Pons (tissue), 1 donor: ENCODE data around the gene TC2N.
A peak's percentile ranks its signal among the peaks of the same experiment; 100 is the strongest.
"Not testable (repeated sequence)": the region's sequence is repeated elsewhere in the genome, so short reads cannot be mapped to it uniquely, and the experiment has no call there.

ENCODE experiments used
- DNase-seq: peaks from one replicate; pipeline ENCODE4 v3.0.0-alpha.2; 2016; ENCODE audit warnings: low spot score

The TC2N gene

GRCh38 chr14:91867316-91867988 lies at the start of gene TC2N:
Gene TC2N, minus strand, starts transcription at chr14:91867536. Its CDS starts 53,767 bp downstream, at chr14:91813769.
- DNase-seq, result no peak

GRCh38 chr14:91912035-91912434 lies 44.7 kb upstream of the TC2N start:
- DNase-seq, result no peak

DNA sequence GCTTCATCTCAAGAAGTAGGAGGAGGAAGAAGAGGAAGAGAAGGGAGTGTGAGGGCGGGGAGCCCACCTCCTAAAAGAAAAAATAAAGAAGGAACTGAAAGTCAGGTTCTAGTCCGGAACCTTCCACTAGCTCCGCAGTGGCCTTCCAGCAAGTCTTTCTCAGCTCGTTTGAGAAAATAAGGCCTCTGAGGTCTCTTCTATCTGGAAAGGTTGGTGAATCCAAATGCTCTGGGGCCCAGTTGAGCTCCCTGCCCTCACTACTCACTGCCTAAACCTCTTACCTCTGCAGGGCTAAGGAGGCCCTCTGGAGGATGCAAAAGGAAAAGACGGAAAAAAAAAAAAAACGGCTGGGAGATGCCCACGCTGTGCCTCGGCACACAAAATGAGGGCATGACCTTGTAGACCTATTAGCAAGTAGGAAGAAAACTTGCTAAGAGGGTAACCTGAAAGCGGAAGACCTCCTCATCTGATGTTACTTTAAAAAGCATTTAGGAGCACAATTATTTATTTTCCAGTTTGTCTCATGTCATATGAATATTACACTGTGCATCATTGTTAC lies 44.2 kb upstream of the TC2N start:
- peak; percentile 74 for DNase-seq

- no peak for DNase-seq
Observed at GRCh38 chr14:91910196-91910595, 42.9 kb upstream of the TC2N start.

- DNase-seq, result no peak
Observed at GRCh38 chr14:91906374-91906773, 39.0 kb upstream of the TC2N start.

DNA sequence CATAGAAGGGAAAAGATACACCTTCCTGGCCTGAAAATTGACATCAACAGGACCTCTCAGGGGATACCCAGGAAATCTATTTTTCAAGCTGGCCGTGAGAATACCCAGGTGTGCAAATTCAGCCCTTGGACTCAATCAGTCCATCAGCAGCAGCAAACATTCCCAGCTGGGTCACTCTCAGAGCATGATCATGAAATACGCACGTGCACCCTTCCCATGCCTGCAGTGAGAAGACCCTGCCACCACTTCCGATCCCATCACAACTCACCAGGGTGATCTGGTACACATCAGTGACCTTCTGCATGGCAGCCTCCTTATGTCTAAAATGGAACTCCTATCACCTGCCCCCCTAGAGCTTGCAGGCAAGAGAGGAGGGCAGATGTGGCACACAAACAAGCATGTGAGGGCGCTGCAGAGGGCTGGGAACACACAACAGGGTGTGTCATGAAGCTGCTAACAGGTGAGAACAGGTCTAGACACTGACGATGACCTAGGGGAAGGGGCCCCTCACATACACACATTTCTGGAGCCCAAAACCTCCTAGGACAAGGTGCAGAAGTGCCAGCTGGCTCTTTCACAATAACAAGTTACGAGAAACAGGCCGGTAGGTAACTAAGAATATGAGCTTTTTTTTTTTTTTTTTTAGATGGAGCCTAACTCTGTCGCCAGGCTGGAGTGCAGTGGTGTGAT lies 37.8 kb upstream of the TC2N start:
- DNase-seq, result no peak

GRCh38 chr14:91904483-91904882 lies 37.1 kb upstream of the TC2N start:
- DNase-seq, result no peak

GRCh38 chr14:91903070-91903469 lies 35.7 kb upstream of the TC2N start:
- no peak for DNase-seq

DNA sequence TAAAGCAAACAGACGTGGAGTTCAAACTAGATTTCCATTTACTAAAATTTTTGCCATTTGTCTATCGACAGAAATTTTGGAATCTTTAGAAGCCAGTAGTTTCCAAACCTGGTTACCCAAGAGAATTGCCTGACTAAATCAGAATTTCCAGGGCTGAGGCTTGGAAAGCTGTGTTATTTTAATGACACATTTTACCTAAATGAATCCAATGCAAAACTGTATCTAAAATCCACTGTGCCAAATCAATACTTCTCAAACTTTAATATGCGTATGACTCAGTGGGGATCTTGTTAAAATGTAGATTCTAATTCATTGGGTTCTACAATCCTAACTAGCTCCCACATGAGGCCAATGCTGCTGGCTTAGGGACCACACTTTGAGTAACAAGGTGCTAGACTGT lies 35.0 kb upstream of the TC2N start:
- no peak for DNase-seq

DNA sequence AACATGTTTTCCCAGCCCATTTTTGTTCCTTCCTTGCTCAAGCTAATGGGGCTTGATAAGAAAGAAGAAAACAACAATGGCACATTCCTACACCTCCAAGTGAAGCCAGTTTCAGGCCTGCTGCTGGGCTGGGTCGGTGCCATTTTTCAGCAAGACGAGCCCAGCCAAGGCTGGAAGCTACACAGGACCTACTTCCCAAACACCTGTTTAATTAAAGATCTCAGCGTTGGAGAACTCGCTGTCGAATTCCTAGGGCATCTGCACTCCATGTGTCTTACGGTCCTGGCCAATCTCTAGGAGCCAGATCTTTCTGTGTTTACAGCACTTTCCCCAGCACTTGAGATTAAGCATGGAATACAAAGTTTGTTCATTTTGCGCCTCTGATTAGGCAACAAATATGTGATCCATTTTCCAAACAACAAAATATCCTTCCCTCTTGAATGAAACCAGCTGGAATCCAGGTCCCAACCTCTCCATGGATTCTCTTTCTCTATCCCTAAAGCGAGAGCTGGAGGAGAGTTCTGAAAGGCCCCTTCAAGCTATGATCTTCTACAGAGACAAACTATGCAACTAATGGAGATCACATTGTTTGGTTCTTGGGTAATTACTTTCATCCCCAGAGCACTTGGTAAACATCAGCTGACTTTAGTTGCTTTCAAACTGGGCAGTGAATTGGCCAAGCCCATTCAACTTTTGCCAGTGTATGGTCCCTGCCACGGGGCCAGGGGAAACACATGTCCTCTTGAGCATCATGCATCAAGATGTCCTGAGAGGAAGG lies 34.3 kb upstream of the TC2N start:
- DNase-seq, result no peak

DNA sequence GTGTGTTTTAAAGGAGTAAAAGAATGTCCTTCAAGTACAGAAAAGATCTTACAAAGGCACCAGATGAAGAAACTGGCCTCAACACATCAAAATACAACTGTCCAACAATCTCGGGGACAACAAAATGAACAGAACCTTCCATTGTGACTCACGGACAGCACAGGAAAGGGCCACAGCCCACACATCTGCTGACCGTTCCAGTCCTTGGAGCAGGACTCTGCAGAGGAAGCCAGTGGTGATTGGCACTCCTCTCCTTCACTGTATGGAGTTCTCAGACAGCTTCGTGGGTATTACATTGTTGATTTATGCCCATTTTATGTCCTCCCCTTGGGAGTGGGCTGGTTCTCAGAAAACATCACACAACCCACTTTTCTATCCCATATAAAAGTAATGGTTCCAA lies 32.5 kb upstream of the TC2N start:
- no peak for DNase-seq

- no peak for DNase-seq
Observed at GRCh38 chr14:91899213-91899612, 31.9 kb upstream of the TC2N start.

GRCh38 chr14:91898372-91898771 lies 31.0 kb upstream of the TC2N start:
- DNase-seq, result no peak

DNA sequence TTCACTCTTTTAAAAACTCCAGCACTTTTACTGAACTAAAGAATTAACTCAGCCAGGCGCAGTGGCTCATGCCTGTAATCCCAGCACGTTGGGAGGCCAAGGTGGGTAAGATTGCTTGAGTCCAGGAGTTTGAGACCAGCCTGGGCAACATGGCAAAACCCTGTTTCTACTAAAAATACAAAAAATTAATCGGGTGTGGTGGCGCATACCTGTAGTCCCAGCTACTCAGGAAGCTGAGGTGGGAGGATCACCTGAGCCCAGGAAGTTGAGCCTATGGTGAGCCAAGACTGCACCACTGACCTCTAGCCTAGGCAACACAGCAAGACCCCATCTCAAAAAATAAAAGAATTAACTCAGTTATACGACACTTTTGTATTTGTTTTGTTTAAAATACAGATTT lies 30.4 kb upstream of the TC2N start:
- not testable (repeated sequence) for DNase-seq

DNA sequence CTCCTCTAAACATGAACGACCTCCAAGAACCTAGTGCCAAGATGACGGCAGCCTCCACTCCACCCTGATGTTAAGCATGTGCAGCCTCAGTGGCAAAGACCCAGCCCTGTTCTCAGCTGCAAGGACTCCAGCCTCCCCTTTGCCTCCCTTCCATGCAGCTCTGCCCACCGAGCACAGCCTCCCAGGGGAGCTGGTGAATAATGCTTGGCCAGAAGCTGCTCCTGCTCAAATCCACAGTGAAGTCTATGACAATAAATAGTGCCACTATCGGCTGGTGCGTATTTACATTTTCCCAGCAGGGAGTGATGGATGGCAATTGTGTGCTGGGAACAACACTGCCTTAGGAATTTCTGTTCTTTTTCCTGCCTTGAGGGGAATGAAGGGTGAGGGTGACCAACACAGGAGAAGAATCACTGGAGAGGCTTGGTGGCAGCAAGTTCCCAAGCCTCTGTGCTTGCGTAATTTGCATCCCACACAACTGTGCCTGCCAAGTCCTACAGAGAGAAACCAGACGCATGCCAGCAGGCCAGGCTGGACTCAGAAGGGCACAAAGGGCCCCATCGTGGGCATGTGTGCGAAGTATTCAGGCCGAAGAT lies 29.9 kb upstream of the TC2N start:
- peak; percentile 86 for DNase-seq

GRCh38 chr14:91896419-91896818 lies 29.1 kb upstream of the TC2N start:
- no peak for DNase-seq

GRCh38 chr14:91893669-91894068 lies 26.3 kb upstream of the TC2N start:
- no peak for DNase-seq

- DNase-seq, result peak; percentile 50
Observed at GRCh38 chr14:91893007-91893406, 25.7 kb upstream of the TC2N start.

DNA sequence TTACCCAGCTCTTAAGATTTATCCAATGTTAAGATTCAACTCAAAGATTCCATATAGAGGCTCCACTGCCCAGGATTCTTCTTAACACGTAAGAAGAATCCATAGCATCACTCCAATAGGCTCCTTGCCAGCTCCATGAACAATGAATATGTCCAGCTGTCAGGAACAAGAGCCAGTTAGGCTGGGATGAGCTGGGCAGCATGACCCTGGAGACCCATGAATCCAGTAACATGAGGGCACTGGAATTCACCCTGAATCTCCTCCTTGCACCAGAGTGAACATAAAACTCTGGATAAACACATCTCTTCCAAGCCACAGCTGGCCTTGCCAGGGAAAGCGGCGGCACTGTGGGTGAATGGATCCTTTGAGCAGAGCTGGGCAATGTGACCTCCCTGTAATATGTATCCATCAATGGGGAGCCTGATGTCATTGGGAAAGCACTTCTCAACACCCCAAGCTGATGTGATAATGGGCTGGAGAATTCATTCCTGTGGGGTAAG lies 24.4 kb upstream of the TC2N start:
- peak; percentile 97 for DNase-seq

GRCh38 chr14:91891101-91891500 lies 23.8 kb upstream of the TC2N start:
- DNase-seq, result peak; percentile 56

DNA sequence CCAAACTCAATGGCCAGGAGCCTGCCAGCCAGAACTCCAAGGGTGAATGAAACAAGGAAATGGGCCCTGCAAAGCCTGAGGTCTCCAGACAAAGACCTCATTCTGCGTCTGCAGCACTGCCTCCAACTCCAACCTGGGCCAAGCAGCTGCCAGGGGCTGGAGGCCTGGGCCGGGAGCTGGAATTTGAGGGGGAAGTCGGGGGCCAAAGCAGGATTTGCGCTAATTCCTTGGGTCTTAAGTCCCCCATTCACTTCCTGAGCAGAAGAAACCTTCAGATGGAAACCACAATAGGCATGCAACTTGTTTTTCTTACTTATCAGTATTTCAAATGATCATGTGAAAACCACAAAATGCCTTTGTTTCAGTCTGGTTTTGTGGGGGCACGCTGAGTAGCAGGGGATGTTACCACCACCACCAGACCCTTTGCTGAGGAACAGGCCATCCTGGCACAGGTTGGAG lies 23.0 kb upstream of the TC2N start:
- DNase-seq, result peak; percentile 85
